Right ventricle myocardium superior (tissue), 1 donor: ENCODE results near the gene GUCA1C. TPM values are rescaled to one million over a fixed set of nuclear protein-coding genes. Genes with fewer than 3 reads are reported as not detected.

ENCODE experiments used
- ATAC-seq: fragments of 200-7000 bp; cut with Tn5 transposase; one replicate; pipeline ENCODE4 v1.9.1; 2020; ENCODE audit warnings: mild to moderate bottlenecking; ENCODE audit not compliant: poor library complexity
- DNase-seq: peaks from one replicate; pipeline ENCODE4 v3.0.0-alpha.2; 2020
- intact Hi-C: fragments of 100-400 bp; cut with DNase I; formaldehyde crosslinking; loops from one replicate; pipeline ENCODE4 v1.11.2; 2022
- long read RNA-seq: library from polyadenylated mRNA; unstranded; transcript quantifications from one replicate; pipeline ENCODE4 v2.0.0, GENCODE V29; 2021
- total RNA-seq: library from RNA; stranded (reverse); fragmentation: NEBNext Ultra II Directional; extraction: Animal tissue kit (Norgen Biotek cat#: 25700); gene quantifications from one replicate; pipeline ENCODE4 v1.2.1, GENCODE V29; 2021
- donor health status: DM: no; HTN: yes; CAD: no; lungs with severe emphysema.

Gene GUCA1C
- 0.32 TPM for total RNA-seq
- long read RNA-seq, result 0 reads

- intact Hi-C loops, result no loop called here
- ATAC-seq, result no peak
- no peak for DNase-seq
Measured at GRCh38 chr3:108953700-108954099, at the start of gene GUCA1C. GUCA1C (minus strand) TSS chr3:108953879; CDS start chr3:108953762, 117 bp downstream.

DNA sequence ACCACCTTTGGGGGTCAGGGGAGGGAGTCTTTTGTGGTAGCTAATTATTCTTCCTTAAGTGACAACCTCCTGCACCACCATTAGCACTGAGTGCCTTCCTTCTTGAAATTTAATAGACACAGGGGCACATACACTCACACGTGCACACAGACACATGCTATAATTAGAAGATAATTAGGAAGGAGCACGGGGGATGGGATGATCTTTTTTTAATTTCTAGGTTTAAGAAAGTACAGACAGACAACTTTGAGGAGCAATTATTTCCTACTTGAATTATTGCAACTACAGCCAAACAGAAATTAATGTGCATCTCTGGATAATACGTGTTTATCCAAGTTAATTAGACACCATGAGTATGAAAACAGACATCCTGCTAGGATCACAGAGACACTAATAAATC lies 44.8 kb upstream of the GUCA1C start:
- DNase-seq, result no peak
- ATAC-seq, result no peak
- intact Hi-C loops, result no loop called here

DNA sequence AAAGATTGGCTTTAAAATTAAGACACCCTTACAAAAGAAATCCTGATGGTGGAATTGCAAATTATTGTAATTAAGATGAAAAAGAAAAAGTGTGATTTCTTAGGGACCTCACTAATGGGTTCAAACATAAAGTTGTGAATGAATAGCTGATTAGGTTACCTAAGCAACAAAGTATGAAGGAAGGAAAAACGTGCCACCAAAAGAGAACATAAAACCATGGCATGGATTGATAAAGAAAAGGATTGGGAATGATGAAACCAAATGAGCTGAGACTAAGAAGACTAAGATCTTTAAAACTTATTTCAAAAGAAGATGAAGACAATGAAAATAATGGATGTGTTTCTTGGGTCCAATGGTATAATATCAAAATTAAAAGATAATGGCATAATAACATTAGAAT lies 32.2 kb upstream of the GUCA1C start:
- intact Hi-C loops, result no loop called here

GRCh38 chr3:108983051-108983450 lies 29.4 kb upstream of the GUCA1C start:
- intact Hi-C loops, result no loop called here
- DNase-seq (no peak), ATAC-seq (no peak)

More for the DNA sequence above, 32.2 kb upstream of the GUCA1C start:
- ATAC-seq (no peak), DNase-seq (no peak)

GRCh38 chr3:108976058-108976457 lies 22.4 kb upstream of the GUCA1C start:
- intact Hi-C loops, result no loop called here
- DNase-seq (no peak), ATAC-seq (no peak)

- no peak for DNase-seq
- ATAC-seq, result no peak
- intact Hi-C loops, result no loop called here
Measured at GRCh38 chr3:108973019-108973418, 19.3 kb upstream of the GUCA1C start.

- intact Hi-C loops, result no loop called here
- DNase-seq (no peak), ATAC-seq (no peak)
Measured at GRCh38 chr3:108972482-108972881, 18.8 kb upstream of the GUCA1C start.

DNA sequence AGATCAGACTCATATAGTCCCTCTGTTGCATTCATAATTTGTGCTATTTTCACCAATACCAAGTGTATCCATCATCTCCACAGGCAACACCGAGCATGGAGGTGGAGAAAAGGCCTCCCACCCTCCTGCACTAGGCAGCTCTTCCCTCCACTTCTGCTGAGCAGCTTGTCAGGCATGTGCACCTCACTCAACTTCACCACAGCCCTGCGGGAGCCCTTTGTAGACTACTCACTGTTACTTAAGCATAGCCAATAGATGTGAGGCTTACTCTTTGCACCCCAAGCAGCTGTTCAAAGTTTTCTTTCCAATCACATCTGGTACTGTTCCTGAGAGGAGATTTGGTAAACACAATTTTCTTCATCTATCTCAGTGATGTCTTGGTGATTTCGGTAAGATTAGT lies 16.9 kb upstream of the GUCA1C start:
- intact Hi-C loops, result no loop called here
- no peak for ATAC-seq

GRCh38 chr3:108966773-108967172 lies 13.1 kb upstream of the GUCA1C start:
- ATAC-seq, result no peak
- intact Hi-C loops, result no loop called here

More for the DNA sequence above, 16.9 kb upstream of the GUCA1C start:
- no peak for DNase-seq

GRCh38 chr3:108959017-108959416 lies 5.3 kb upstream of the GUCA1C start:
- ATAC-seq (no peak), DNase-seq (no peak)
- intact Hi-C loops, result no loop called here

More at GRCh38 chr3:108966773-108967172, 13.1 kb upstream of the GUCA1C start:
- no peak for DNase-seq

DNA sequence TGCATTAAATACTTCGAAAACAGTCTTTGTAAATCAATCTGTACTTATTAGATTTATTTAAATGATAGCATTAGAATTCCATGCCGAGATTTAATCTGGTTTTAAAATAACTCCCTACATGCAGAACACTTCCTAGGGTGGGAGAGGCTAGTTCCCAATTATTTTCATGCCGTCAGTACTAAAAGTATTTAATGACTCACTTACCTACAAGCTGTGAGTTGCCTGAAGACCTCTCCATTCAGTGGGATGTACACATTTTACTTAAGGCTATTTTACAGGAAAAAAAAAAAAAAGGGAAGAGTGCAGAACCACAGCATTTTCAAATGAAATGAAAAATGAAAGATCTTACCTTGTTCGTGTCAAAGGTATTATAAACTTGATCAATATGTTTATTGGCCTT lies 469 bp downstream of the GUCA1C start:
- no peak for DNase-seq
- no peak for ATAC-seq
- intact Hi-C loops, result no loop called here

DNA sequence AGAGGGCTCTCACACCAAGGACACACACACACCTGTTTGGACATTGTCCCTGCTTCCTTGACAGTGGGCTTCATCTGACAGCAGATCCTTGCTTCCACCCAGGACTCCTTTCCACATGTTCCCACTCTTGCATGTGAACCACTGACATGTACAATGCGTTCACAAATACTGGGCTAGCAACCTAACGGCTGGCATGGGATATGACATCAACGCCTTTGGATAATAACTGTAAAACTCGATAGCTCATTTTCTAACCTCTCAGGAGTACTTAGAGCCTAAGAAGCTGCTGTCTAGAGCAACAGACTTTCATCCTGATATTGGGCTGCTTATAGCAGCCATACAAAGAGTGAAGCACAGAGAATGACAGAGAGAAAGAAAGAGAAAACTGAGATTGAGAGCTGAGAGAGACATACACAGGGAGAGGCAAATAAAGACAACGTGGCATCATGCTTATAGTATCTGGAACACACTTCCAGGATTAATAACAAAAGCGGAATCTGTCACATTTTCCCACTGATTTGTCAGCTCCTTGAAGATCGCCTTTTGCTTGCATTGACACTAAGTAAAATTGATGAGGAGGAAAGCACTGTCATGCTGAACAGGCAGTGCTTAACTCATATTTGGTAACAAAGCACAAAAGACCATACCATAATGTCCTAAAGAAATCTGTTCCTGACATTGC lies 1.7 kb downstream of the GUCA1C start:
- intact Hi-C loops, result no loop called here
- no peak for DNase-seq
- ATAC-seq, result no peak

DNA sequence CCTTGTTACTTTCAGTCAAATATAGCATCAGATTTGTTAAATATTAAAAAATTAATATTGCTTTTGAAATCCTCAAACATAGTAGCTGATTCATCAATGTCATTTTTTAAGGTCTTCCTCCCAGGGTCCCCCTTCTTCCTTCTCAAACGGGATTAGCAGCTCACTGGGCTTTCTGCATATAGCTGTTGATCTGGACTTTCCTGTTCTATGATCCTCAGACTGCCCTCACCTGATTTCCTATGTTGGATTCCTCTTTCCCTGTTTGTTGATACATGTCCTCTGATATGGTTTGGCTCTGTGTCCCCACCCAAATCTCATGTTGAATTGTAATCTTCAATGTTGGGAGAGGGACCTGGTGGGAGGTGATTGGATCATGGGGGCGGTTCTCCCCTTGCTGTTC lies 5.8 kb downstream of the GUCA1C start:
- no peak for ATAC-seq
- no peak for DNase-seq
- intact Hi-C loops, result no loop called here

DNA sequence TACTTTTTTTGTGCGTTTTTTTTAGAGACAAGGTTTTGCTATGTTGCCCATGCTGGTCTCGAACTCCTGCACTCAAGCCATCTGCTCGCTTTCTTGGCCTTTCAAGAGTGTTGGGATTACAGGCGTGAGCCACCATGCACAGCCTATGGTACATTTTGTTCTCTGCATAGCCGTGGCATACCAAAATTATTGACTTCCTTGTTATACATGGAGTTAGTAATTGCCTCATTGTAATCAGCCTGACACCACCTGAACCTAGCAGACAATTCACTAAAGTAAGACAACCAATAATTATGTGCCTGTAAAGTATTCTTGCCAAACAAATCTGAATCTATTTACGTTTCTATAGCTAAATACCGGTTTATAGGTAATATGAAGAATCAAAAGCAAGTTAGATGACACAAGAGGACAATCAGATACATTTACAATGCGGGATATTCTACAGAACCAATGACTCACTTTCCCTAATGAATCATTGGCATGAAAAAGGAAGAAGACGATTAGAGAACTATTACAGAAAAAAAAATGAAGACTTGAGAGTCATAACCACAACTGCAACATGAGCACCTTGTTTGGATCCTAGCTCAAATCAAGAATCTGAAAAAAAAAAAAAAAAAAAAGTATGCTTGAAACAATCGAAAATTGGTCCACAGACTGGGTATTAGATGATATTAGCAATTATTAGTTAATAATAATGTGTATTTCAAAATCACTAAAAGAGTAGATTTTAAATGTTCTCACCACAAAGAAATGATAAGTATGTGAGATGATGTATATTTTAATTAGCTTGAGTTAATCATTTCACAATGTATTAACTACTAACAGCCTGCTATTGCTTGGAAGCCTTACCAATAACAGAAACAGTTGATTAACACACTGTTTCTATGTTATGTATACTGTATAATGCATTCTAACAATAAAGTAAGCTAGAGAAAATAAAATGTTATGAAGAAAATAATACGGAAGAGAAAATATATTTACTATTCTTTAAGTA lies 7.1 kb downstream of the GUCA1C start:
- no peak for ATAC-seq
- no peak for DNase-seq
- intact Hi-C loops, result no loop called here

- intact Hi-C loops, result no loop called here
- DNase-seq, result no peak
- ATAC-seq, result no peak
Measured at GRCh38 chr3:108940568-108941263, 13.0 kb downstream of the GUCA1C start.

- ATAC-seq, result peak; percentile 66
Measured at GRCh38 chr3:108940166-108940565, 13.5 kb downstream of the GUCA1C start.

DNA sequence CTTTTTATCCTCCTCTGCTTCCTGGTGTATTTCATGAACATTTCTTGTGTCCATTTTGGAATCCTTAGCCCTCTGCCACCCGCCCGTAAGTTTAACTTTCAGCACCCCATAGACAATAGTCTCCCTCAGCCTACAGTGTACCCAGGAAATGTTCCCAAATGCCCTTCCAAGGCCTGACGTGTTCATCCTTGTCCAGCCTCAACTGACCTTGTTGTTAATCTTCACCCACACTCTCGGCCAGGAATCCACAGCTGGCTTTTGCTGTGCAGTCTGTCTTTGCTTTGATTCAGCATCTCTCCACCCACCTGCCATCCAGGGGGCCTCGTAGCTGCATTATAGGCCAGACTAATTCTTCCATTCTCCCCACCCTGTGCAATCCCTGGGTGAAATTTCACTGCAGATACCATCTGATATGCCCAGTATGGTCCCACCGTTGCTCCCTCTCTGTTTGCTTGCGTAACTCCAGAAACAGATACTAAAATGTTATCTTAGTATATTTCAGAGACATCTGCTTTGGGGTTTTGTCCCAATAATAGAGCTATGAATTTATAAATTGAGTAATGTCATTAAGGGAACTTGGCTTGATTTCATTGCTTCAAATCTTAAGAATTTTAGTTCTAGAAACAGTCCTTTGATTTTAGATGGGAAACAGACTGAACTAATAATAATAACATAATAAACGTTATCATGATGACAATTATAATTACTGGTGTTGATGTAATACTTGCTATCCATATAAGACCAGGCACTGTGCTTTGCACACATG lies 16.6 kb downstream of the GUCA1C start:
- intact Hi-C loops, result no loop called here
- ATAC-seq, result peak; percentile 66
- no peak for DNase-seq

More at GRCh38 chr3:108940166-108940565, 13.5 kb downstream of the GUCA1C start:
- intact Hi-C loops, result no loop called here
- no peak for DNase-seq

GRCh38 chr3:108931035-108931434 lies 22.6 kb downstream of the GUCA1C start:
- DNase-seq, result no peak
- no peak for ATAC-seq
- intact Hi-C loops, result no loop called here
